NB4 (cell line): ENCODE data around the gene PCYT2.

Experiments
- CTCF ChIP-seq: IDR thresholded peaks from one replicate; pipeline ENCODE4 v1.5.1; 2012; ENCODE audit warnings: low read depth, low read length
- POLR2A ChIP-seq: IDR thresholded peaks from 2 replicates; pipeline ENCODE4 v1.6.1; 2011; ENCODE audit warnings: mild to moderate bottlenecking; ENCODE audit not compliant: insufficient read length; ENCODE audit errors: extremely low read depth

- TF ChIP-seq POLR2A (no peak), CTCF (no peak)
Observed at GRCh38 chr17:81910840-81911276, 341 bp downstream of the PCYT2 start.
